ENCODE data around the gene EPHA3.

DNA sequence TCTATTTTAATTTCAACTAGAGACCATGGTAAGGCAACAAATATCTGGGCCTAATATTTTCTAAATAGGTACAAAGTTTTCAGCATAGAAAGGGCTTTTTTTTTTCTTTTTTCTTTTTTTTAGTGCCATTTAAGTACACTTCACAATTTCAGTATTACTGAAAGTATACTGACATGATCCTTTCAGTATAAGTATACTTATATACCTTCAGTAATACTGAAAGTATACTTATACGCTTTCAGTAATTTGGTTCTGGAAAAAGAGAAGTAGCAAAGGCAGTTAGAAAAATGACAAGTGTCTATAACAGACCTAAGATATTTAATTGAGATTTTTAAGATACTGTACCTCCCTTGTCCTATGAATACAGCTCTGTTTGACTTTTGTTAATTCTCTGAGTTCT, 339.2 kb downstream of the EPHA3 start:
- TF ChIP-seq EP300 (IDR thresholded peaks at IDR 0.05) (no peak), POLR2A (IDR thresholded peaks at IDR 0.05) (no peak)
- TF ChIP-seq, protein P1, sequence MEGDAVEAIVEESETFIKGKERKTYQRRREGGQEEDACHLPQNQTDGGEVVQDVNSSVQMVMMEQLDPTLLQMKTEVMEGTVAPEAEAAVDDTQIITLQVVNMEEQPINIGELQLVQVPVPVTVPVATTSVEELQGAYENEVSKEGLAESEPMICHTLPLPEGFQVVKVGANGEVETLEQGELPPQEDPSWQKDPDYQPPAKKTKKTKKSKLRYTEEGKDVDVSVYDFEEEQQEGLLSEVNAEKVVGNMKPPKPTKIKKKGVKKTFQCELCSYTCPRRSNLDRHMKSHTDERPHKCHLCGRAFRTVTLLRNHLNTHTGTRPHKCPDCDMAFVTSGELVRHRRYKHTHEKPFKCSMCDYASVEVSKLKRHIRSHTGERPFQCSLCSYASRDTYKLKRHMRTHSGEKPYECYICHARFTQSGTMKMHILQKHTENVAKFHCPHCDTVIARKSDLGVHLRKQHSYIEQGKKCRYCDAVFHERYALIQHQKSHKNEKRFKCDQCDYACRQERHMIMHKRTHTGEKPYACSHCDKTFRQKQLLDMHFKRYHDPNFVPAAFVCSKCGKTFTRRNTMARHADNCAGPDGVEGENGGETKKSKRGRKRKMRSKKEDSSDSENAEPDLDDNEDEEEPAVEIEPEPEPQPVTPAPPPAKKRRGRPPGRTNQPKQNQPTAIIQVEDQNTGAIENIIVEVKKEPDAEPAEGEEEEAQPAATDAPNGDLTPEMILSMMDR (IDR thresholded peaks at IDR 0.05) = no peak

Measured in ovary (tissue), 3 donors.